ENCODE measurements around the gene SNX9. TPM values are rescaled to one million over a fixed set of nuclear protein-coding genes. Genes with fewer than 3 reads are reported as not detected.
"Not testable (repeated sequence)": the region's sequence is repeated elsewhere in the genome, so short reads cannot be mapped to it uniquely, and the experiment has no call there.

SNX9 gene
- total RNA-seq, 1 donor from 2014 or later: 6.6 TPM

DNA sequence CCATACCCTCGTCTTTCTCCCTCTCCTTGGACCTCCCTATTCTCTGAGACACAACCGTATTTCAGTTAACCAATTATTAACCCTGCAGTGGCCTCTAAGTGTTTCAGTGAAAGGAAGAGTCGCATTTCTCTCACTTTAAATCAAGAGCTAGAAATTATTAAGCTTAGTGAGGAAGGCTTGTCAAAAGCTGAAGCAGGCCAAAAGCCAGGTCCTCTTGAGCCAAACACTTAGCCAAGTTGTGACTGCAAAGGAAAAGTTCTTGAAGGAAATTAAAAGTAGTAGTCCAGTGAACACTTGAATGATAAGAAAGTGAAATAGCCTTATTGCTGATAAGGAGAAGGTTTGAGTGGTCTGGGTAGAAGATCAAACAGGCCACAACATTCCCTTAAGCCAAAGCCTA, 58.3 kb downstream of the SNX9 start:
- intact Hi-C loops (cut with micrococcal nuclease): loop anchor here (10.0 kb wide), 1 partner anchor 557 kb away; the partner anchor contains the start of gene TMEM242

DNA sequence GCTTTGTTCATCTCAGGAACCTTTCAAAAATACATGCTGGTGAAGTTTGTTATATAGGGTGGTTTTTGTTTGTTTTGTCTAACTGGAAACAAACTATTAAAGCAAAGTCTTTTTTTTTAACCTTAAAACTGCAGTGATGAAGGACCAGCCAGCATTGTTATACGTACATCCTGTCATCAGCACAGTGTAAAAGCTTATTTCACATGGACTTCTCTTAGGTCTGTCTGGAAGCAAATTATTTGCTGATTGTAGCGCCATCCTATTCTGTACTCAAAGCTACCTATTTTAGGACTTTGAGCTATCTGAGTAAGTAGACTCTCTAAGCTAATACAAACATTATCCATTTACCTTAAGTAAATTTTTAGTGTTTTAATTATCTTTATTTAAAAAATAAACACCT, 61.7 kb downstream of the SNX9 start:
- intact Hi-C loops (cut with micrococcal nuclease): loop anchor here (1.0 to 10.0 kb wide), 5 partner anchors 60 to 560 kb away; partner anchors contain the start of genes SYNJ2 and TMEM242

DNA sequence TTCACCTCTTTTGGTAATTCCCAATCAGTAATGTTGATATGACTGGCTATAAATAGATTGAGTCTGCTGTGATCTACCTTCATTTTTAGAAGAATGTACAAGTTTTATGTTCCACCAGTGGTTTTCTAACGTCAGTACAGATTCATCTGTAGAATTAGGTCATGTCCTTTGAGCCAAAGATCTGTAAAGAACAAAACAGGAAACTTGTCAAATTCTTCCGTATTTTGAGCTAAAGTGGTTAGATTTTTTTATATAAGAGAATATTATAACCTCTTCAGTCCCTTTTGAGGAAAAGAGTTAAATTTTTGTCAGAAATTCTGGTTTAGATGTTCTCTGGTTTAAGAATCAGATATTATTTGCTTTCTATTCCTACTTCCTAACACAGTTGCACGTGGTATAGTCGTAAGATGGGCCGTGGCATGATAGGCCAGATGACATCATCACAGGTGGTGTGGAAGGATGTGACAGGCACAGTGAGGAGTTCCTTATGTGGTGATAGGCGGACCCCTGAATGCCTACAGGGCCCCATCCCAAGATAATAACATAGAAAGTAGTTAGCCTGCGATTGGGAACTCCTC, 62.3 kb downstream of the SNX9 start:
- intact Hi-C loops (cut with micrococcal nuclease): loop anchor here (1.0 to 10.0 kb wide), 5 partner anchors 61 to 560 kb away; partner anchors contain the start of genes SYNJ2 and TMEM242

DNA sequence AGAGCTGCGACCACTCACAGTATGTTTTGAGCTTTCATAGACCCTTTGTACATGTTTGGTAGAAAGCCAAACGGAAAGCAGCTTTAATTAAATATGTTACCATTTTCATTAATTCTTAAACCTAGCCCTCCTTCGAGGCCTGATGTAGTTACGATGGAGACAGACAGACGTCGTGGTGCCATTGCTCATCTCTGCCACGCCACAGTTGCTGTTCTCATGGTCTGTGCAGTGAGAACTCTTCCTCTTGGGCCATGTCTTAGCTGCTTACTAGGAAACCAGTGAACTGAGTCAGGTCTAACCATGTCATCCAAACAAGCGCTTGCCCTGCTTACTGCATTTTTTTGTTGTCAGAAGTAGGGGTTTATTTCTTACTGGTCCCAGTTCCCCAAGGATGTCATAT, 62.8 kb downstream of the SNX9 start:
- intact Hi-C loops (cut with micrococcal nuclease): loop anchor here (1.0 to 10.0 kb wide), 5 partner anchors 62 to 561 kb away; partner anchors contain the start of genes SYNJ2 and TMEM242

DNA sequence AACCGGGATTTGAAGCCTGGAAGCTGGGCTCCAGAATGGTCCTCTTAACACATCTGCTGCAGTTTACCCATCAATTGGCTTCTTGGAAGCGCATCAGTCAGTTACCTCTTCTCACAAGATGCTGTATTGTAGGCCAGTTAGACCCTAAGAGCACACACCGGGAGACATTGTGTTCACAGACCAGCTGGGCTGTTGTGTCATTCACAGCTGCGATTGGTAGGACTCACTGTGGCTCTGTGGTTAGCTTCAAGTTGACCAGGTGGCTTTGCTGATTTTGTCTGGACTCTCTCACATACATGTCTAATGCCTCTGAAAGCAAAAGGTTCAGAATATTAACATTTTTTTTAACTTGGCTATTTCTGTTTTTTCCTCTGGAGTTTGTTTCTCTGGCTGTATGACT, 64.8 kb downstream of the SNX9 start:
- intact Hi-C loops (cut with micrococcal nuclease): loop anchor here (5.0 to 10.0 kb wide), 2 partner anchors 94 to 563 kb away; partner anchors contain the start of genes SYNJ2 and TMEM242

DNA sequence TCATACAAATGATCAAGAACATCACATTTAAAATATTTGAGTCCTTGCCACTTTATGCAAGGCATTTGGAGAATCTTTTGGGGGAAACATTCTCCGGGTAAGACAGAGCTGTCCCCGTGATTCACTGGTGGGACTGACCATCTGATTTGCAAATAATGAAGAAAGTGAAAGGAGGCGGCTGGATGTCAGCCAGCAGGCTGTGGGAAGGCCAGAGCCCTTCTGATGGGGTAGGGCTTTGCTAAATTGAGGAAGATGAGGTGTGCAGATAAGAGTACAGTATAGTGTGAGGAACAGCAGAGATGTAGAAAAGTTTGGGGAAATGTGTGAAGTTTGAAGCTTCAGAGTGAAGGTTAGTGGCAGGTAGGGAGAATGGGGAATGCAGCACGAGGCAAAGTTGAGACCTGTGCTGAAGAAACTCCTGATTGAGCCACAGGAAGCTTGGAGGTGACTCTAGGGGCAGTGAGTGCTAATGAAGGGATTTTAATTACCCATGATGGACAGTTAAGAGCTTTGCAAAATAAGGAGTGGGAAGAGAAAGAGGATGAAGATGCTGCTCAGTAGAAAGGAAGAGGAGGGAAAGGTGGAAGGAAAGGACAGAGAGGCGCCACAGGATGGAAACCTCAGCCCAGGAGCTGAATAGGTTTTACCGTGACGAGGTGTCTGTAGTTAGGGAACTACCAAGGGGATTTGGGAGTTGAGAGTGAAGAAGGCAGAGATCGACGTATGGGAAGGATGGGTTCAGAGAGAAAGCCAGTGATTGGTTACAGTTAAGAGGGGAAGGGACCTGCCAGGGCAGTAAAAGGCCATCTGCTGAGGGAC, 68.7 kb downstream of the SNX9 start:
- intact Hi-C loops (cut with micrococcal nuclease): loop anchor here (5.0 kb wide), 1 partner anchor 71 kb away; no protein-coding TSS in a partner anchor

DNA sequence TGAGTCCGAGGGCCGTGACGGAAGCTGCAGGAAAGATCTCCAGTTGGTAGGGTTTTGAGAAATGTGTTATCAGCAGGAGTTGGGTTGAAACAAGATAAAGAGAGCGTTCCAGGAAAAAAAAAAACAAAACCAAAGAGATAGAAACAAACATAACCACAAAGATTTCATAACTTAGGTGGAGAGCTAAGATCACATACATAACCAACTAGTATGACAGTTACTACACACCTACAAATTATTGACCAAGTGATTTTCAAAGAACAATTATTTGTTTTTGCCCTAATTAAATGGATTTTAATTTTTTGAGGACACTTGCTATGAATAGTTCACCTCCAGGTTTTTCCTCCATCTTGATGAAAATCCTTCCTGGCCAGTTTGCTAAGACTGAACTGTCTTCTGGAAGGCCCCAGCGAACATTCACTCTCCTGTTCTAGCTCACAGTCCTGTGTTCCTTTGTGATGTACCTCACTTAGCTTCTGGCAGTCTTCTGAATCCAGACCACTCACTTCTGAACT, 69.4 kb downstream of the SNX9 start:
- intact Hi-C loops (cut with micrococcal nuclease): loop anchor here (5.0 kb wide), 1 partner anchor 70 kb away; no protein-coding TSS in a partner anchor

DNA sequence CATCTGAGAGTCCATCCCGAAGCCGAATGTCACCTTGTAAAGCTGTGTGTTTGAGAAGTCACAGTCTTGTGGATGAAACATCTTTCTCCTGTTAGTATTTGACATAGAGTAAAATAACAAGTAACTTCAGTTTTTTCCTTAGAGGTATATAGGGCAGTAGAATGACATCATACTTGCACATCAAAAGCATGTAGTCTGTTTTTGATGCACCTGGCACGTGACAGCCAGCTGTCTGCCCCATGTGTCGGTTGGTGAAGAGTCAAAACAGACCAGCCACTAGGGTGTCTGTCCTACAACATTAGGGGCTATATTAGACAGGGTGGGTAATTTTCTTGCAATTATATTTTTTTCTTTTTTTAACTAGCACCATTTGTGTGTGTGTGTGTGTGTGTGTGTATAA, 70.2 kb downstream of the SNX9 start:
- intact Hi-C loops (cut with micrococcal nuclease): loop anchor here (5.0 kb wide), 1 partner anchor 69 kb away; no protein-coding TSS in a partner anchor

DNA sequence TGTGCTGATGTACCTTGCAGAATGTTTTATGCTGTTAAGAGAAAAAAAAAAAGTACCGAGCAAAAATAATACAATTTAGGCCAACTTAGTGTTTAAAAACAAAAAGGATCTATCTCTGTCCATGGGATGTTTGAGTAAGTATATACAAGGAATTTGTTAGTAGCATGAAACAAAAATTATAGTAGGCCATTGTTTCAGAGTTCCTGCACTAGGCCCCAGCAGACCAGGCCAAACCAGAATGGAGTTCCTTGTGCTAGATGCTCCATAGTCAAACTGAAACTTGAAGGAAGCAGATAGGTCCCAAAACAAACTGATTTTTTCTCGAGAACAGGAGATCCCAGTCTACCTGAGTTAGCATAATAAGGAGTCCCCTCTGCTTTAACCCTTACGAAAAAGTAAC, 72.5 kb downstream of the SNX9 start:
- intact Hi-C loops (cut with micrococcal nuclease): no loop called here

DNA sequence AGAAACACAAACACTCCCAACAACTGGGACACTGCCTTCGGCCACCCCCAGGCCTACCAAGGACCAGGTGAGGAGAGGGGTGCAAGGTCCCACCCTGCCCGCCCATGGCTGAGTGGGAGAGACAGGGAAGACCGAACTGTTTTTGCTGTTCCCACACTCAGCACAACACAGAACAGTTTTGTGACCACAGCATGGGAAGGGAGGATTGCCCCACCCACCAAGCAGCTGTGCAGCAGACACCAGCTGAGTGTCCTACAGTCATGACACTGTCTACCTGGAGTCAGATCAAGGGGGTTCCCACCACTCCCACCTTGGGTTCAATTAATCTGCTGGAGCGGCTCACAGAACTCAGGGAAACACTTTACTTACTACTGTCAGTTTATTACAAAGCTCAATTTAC, 73.9 kb downstream of the SNX9 start:
- intact Hi-C loops (cut with micrococcal nuclease): no loop called here

DNA sequence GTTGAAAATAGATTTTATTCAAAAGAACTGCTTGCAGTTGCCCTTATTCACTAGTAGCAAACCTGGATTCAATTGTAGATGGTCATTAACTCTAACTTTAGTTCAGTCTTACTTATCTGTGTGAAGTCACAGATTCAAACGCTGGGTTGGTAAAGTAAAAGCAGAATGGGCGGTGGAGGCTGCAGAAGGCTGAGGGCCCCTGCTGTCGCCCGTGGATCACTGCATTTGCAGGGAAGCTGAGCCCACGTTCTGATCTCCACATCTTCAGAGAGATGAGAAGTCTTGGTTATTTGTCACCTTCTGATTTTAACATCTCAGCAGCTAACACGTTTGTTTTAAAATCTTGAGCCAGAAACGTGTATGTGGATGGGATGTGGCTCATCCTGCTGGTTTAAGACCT, 75.1 kb downstream of the SNX9 start:
- intact Hi-C loops (cut with micrococcal nuclease): no loop called here

DNA sequence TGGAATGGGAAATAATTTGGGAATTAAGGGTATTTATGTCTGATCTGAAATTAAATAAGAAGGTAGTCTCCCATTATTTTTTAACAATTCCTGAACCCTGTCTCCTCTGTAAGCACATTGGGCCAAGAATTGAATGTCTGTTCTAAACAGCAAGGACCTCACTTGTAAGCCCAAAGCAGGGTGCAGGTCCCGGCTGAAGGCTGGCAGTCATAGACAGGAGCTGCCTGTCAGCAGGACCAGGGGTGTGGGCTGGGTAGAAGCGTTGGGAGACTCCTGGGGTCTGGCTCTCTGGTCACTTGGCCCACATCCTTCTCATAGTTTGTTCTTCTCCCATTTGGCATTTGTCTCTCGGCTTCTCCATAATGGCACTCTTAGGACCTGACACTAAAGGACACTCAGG, 75.6 kb downstream of the SNX9 start:
- intact Hi-C loops (cut with micrococcal nuclease): no loop called here

DNA sequence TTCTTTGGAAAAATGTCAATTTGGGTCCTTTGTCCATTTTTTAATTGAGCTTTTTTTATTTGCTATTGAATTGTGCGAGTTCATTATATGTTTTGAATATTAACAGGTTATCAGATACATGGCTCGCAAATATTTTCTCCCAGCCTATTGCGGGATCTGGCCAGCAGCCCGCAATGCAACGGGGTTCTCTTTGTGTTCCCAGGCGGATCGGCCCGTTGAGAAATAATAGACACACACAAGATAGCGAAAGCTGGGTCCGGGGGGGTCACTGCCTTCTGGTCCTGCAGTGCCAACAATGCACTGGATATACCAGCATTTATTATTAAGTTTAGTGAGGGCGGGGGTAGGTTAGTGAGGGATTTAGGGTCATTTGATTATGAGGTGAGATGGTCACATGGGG, 77.2 kb downstream of the SNX9 start:
- intact Hi-C loops (cut with micrococcal nuclease): not testable (repeated sequence)

DNA sequence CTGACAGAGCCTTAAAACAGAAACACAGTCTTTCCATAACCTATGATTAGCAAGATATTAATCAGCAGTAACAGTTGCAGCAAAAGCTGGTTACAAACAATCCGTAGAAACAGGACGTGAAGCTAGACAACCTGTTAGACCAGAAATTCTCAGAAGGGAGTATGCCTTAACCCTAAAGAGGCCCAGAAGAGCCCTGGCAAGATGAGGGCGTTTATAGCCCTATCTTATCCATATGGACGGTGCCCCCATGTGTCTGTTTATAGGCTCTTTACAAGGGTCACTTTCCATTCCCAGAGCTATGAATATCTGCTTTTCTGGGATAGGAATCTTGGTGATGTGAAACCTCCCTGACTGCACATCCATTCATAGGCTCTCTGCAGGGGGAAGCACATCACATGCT, 77.7 kb downstream of the SNX9 start:
- intact Hi-C loops (cut with micrococcal nuclease): not testable (repeated sequence)

DNA sequence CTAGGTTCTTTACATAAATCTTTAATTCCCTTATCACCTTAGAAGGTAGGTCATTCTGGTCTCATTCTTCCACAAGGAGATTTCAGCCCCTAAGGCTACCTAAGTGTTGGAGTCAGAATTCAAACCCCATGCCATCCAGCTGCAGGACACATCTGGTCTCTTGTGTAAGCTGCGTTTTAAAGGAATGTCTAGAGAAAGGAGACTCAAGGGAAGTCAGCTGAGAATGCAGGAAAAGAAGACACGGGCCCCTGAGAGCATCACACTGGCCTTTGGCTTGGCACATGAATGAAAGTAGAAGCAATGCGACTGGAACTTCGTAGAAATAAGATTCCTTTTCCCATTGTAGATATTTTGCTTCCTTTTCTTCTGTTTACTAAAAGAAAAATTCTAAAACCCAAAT, 82.0 kb downstream of the SNX9 start:
- intact Hi-C loops (cut with micrococcal nuclease): no loop called here

DNA sequence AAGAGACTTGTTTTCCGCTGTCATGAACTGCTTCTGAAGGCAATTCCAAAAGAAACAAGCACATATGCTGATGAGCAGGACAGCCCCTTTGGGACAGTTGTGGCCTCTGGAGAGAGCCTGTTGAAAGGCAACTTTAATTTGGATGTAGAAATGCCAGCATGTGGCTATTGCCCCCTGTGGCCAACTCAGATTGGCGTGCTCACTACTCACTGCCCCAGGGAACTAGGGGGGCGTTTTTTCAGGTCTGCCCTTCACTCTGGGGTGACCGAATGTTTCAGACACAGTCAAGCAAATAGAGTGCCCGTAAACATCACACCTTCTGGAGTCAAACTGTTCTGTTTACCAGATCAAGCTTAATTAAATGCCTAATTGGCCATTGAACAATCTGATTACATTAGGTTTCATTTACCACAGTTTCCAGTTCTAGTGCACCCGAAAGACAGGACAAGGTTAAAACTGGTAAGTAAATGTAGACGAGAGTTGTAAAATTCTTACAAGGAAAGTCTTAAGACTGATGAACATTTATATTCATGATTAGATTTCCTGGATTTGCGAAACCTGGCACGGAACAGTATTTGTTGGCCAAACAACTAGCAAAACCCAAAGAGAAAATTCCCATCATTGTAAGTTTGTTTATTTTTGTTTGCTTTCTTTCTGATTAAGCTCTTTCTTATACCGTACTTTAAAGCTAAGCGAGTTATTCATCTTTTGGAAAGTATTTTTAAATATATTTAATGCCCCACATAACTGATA, 82.7 kb downstream of the SNX9 start:
- intact Hi-C loops (cut with micrococcal nuclease): no loop called here

DNA sequence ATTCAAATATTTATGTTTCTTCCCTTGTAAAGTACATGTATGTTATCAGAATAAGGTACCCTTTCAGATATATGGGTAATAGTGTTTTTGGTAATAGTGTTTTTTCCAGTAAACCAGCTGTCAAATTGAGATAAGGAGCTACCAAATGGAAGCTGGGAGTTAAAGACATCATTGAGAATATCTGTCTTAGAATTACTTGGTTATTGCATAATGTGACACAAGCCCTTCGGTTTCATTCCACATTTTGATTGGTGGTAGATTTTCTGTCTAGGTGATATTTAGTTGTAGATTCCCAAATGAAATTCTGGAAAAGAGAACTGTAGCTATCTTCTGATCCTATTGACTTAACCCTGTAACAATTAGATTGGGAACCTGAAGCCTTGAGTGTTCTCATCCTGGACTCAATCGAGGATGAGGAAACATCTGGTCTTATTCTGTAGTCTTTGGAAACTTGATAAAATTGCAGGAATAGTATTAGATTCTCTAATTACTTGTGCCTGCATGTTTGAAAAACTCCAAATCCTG, 83.6 kb downstream of the SNX9 start:
- intact Hi-C loops (cut with micrococcal nuclease): no loop called here

DNA sequence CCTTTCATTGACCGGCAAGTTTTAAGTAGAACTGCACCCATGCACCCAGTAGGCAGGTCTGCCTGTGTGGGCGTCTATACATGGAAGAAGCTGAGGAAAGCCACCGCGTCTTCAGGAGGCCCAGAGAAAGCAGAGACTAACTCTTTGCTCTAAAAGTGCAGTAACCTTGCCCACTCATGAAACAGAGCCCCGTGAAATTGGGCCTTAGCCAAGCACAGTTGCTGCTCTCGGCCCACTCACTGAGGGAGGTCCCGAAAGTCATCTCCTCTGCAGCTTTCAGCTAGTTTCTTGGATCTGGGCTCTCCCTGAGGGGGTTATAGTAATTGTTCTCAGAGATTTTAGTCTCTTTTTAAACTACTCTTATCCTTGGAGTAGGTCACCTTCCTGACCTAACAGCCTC, 84.6 kb downstream of the SNX9 start:
- intact Hi-C loops (cut with micrococcal nuclease): no loop called here

DNA sequence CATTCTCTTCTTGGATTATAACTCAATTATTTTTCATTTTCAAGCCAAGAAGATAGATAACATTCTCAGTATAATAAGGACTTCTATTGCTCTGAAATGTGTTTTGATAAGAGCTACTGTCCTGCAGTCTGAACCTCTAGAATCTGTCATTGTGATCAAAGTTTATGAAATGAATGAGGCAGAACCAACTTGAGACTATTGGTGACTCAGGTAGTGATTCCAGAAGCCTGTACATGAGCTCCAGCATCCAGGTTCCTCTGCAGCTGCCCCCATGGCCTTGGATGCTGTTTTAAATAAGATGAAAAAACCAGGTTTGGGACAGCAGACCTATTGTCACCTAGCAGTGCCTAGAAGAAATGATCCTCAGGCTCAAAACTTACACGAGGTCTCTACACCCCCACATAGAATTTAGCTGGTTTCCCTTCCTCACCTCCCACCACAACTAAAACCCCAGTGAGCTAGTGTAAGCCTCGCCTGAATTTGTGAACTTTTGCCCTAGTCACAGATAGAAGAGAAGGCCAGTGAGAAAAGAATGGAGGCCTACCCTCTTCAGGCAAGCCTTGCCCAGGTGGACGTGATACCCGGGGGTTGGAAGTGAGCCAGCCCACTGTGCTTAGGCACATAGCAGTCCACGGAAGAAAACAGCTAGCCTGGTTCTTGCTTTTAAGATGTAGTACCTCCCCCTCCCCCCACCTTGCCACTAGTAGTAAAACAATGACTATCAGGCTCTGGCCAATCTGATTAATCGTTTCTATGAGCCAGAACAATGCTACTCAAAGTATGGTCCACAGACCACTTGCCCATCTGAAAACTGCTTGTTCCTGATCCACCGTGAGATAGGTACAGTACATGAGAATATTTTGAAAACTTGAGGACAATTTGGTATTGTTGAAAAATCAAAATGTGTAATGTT, 85.6 kb downstream of the SNX9 start:
- intact Hi-C loops (cut with micrococcal nuclease): no loop called here

DNA sequence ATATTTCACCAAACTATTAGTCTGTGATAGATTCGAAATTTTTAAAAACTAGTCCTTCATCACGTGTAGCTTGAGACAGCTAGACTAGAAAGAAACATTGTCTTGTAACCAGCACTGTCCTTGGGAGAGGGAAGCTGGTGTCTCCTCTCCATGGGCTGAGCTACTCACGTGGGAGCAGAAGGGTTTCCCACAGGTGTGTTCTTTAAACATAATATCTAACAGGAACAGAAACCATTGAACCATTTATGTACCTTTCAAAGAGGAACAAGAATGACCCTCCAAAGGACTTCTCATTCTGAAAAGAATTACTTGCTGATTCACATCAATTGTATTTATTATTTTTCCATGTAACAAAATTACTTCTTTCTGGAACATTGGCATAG, 86.2 kb downstream of the SNX9 start:
- intact Hi-C loops (cut with micrococcal nuclease): no loop called here
